ENCODE measurements around the gene ACTG1. TPM values are rescaled to one million over a fixed set of nuclear protein-coding genes. Genes with fewer than 3 reads are reported as not detected.

Gene ACTG1
- total RNA-seq, 1 experiment from 2014 or later = 3,455 TPM

DNA sequence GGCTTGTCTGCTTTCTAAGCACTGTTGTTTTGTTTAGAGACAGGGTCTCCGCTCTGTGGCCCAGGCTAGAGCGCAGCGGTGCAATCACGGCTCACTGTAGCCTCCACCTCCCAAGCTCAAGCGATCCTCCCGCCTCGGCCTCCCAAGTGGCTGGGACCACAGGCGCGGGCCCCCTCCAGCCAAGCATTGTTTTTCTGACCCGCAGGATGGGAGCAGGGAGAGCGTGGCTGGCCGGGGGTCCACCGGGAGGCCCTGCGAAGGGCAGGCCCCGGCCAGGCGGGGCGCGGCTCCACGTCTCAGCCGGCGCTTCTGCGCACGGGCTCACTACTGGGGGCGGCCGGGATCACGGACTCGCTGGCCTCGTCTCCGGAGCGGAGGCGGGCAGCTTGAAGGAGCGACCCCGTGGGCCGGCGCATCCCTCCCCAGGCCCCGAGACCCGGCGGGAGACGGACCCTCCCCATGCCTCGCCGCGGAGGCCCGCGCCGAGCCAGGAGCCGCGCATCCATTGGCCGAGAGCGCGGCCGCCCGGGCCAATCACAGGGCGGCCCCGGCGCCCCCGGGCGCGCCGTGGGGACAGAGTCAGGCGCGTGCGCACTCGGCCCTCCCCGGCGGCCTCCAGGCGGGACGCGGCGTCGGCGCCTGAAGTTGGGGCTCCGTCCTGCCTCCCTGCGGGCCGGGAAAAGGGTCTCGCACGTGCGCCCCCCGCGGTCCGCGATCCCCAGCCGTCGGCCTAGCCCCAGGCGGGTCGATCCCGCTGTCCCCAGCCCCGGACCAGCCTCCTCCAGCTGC, 24.9 kb downstream of the ACTG1 start (continued):
- TF ChIP-seq, protein P1, sequence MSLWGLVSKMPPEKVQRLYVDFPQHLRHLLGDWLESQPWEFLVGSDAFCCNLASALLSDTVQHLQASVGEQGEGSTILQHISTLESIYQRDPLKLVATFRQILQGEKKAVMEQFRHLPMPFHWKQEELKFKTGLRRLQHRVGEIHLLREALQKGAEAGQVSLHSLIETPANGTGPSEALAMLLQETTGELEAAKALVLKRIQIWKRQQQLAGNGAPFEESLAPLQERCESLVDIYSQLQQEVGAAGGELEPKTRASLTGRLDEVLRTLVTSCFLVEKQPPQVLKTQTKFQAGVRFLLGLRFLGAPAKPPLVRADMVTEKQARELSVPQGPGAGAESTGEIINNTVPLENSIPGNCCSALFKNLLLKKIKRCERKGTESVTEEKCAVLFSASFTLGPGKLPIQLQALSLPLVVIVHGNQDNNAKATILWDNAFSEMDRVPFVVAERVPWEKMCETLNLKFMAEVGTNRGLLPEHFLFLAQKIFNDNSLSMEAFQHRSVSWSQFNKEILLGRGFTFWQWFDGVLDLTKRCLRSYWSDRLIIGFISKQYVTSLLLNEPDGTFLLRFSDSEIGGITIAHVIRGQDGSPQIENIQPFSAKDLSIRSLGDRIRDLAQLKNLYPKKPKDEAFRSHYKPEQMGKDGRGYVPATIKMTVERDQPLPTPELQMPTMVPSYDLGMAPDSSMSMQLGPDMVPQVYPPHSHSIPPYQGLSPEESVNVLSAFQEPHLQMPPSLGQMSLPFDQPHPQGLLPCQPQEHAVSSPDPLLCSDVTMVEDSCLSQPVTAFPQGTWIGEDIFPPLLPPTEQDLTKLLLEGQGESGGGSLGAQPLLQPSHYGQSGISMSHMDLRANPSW (CRISPR knock-in tag; conservative IDR thresholded peaks at IDR 0.05; ENCODE audit: low read depth) = no peak
- TF ChIP-seq, protein P2, sequence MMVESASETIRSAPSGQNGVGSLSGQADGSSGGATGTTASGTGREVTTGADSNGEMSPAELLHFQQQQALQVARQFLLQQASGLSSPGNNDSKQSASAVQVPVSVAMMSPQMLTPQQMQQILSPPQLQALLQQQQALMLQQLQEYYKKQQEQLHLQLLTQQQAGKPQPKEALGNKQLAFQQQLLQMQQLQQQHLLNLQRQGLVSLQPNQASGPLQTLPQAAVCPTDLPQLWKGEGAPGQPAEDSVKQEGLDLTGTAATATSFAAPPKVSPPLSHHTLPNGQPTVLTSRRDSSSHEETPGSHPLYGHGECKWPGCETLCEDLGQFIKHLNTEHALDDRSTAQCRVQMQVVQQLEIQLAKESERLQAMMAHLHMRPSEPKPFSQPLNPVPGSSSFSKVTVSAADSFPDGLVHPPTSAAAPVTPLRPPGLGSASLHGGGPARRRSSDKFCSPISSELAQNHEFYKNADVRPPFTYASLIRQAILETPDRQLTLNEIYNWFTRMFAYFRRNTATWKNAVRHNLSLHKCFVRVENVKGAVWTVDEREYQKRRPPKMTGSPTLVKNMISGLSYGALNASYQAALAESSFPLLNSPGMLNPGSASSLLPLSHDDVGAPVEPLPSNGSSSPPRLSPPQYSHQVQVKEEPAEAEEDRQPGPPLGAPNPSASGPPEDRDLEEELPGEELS (CRISPR knock-in tag; IDR thresholded peaks at IDR 0.05) = peak; percentile 78; the same call in 1 of the 2 replicates
- TF ChIP-seq, protein P3, sequence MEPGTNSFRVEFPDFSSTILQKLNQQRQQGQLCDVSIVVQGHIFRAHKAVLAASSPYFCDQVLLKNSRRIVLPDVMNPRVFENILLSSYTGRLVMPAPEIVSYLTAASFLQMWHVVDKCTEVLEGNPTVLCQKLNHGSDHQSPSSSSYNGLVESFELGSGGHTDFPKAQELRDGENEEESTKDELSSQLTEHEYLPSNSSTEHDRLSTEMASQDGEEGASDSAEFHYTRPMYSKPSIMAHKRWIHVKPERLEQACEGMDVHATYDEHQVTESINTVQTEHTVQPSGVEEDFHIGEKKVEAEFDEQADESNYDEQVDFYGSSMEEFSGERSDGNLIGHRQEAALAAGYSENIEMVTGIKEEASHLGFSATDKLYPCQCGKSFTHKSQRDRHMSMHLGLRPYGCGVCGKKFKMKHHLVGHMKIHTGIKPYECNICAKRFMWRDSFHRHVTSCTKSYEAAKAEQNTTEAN (CRISPR knock-in tag; IDR thresholded peaks at IDR 0.05) = no peak
- TF ChIP-seq, protein P4, sequence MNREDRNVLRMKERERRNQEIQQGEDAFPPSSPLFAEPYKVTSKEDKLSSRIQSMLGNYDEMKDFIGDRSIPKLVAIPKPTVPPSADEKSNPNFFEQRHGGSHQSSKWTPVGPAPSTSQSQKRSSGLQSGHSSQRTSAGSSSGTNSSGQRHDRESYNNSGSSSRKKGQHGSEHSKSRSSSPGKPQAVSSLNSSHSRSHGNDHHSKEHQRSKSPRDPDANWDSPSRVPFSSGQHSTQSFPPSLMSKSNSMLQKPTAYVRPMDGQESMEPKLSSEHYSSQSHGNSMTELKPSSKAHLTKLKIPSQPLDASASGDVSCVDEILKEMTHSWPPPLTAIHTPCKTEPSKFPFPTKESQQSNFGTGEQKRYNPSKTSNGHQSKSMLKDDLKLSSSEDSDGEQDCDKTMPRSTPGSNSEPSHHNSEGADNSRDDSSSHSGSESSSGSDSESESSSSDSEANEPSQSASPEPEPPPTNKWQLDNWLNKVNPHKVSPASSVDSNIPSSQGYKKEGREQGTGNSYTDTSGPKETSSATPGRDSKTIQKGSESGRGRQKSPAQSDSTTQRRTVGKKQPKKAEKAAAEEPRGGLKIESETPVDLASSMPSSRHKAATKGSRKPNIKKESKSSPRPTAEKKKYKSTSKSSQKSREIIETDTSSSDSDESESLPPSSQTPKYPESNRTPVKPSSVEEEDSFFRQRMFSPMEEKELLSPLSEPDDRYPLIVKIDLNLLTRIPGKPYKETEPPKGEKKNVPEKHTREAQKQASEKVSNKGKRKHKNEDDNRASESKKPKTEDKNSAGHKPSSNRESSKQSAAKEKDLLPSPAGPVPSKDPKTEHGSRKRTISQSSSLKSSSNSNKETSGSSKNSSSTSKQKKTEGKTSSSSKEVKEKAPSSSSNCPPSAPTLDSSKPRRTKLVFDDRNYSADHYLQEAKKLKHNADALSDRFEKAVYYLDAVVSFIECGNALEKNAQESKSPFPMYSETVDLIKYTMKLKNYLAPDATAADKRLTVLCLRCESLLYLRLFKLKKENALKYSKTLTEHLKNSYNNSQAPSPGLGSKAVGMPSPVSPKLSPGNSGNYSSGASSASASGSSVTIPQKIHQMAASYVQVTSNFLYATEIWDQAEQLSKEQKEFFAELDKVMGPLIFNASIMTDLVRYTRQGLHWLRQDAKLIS (CRISPR knock-in tag; IDR thresholded peaks at IDR 0.05; ENCODE audit: borderline replicate concordance) = no peak
- TF ChIP-seq ZNF423 (CRISPR knock-in tag; IDR thresholded peaks at IDR 0.05) = no peak
- no peak for TF ChIP-seq EMX1 (CRISPR knock-in tag; IDR thresholded peaks at IDR 0.05)
- TF ChIP-seq NFE2L1 (CRISPR knock-in tag; IDR thresholded peaks at IDR 0.05) = peak; percentile 66; the same call in 1 of the 2 replicates
- TF ChIP-seq, protein P5, sequence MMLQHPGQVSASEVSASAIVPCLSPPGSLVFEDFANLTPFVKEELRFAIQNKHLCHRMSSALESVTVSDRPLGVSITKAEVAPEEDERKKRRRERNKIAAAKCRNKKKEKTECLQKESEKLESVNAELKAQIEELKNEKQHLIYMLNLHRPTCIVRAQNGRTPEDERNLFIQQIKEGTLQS (CRISPR knock-in tag; conservative IDR thresholded peaks at IDR 0.05) = no peak
- TF ChIP-seq, protein P6, sequence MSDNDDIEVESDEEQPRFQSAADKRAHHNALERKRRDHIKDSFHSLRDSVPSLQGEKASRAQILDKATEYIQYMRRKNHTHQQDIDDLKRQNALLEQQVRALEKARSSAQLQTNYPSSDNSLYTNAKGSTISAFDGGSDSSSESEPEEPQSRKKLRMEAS (CRISPR knock-in tag; IDR thresholded peaks at IDR 0.05) = peak; percentile 83; the same call in 1 of the 2 replicates
- TF ChIP-seq OVOL2 (CRISPR knock-in tag; IDR thresholded peaks at IDR 0.05; ENCODE audit: borderline replicate concordance) = no peak
- peak; percentile 80 for TF ChIP-seq ETV6 (CRISPR knock-in tag; IDR thresholded peaks at IDR 0.05)
- TF ChIP-seq, protein P7, sequence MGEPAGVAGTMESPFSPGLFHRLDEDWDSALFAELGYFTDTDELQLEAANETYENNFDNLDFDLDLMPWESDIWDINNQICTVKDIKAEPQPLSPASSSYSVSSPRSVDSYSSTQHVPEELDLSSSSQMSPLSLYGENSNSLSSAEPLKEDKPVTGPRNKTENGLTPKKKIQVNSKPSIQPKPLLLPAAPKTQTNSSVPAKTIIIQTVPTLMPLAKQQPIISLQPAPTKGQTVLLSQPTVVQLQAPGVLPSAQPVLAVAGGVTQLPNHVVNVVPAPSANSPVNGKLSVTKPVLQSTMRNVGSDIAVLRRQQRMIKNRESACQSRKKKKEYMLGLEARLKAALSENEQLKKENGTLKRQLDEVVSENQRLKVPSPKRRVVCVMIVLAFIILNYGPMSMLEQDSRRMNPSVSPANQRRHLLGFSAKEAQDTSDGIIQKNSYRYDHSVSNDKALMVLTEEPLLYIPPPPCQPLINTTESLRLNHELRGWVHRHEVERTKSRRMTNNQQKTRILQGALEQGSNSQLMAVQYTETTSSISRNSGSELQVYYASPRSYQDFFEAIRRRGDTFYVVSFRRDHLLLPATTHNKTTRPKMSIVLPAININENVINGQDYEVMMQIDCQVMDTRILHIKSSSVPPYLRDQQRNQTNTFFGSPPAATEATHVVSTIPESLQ (CRISPR knock-in tag; IDR thresholded peaks at IDR 0.05) = no peak
- TF ChIP-seq GTF2I (CRISPR knock-in tag; conservative IDR thresholded peaks at IDR 0.05) = 0 out of 2 replicates have a peak, but pooled peaks have one; percentile 35
- TF ChIP-seq ESRRA (CRISPR knock-in tag; IDR thresholded peaks at IDR 0.05; ENCODE audit: borderline replicate concordance) = 0 out of 2 replicates have a peak, but pooled peaks have one; percentile 43
- TF ChIP-seq, protein P8, sequence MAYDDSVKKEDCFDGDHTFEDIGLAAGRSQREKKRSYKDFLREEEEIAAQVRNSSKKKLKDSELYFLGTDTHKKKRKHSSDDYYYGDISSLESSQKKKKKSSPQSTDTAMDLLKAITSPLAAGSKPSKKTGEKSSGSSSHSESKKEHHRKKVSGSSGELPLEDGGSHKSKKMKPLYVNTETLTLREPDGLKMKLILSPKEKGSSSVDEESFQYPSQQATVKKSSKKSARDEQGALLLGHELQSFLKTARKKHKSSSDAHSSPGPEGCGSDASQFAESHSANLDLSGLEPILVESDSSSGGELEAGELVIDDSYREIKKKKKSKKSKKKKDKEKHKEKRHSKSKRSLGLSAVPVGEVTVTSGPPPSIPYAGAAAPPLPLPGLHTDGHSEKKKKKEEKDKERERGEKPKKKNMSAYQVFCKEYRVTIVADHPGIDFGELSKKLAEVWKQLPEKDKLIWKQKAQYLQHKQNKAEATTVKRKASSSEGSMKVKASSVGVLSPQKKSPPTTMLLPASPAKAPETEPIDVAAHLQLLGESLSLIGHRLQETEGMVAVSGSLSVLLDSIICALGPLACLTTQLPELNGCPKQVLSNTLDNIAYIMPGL (CRISPR knock-in tag; IDR thresholded peaks at IDR 0.05) = no peak
- 0 out of 2 replicates have a peak, but pooled peaks have one; percentile 32 for TF ChIP-seq SP1 (CRISPR knock-in tag; conservative IDR thresholded peaks at IDR 0.05)
- TF ChIP-seq, protein P9, sequence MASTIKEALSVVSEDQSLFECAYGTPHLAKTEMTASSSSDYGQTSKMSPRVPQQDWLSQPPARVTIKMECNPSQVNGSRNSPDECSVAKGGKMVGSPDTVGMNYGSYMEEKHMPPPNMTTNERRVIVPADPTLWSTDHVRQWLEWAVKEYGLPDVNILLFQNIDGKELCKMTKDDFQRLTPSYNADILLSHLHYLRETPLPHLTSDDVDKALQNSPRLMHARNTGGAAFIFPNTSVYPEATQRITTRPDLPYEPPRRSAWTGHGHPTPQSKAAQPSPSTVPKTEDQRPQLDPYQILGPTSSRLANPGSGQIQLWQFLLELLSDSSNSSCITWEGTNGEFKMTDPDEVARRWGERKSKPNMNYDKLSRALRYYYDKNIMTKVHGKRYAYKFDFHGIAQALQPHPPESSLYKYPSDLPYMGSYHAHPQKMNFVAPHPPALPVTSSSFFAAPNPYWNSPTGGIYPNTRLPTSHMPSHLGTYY (CRISPR knock-in tag; IDR thresholded peaks at IDR 0.05) = no peak
- peak; percentile 73 for TF ChIP-seq FOXP1 (CRISPR knock-in tag; IDR thresholded peaks at IDR 0.05; ENCODE audit: borderline replicate concordance)
- 0 out of 2 replicates have a peak, but pooled peaks have one; percentile 24 for TF ChIP-seq ZNF138 (CRISPR knock-in tag; conservative IDR thresholded peaks at IDR 0.05)
- TF ChIP-seq, protein P10, sequence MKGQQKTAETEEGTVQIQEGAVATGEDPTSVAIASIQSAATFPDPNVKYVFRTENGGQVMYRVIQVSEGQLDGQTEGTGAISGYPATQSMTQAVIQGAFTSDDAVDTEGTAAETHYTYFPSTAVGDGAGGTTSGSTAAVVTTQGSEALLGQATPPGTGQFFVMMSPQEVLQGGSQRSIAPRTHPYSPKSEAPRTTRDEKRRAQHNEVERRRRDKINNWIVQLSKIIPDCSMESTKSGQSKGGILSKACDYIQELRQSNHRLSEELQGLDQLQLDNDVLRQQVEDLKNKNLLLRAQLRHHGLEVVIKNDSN (CRISPR knock-in tag; IDR thresholded peaks at IDR 0.05) = no peak

Measured in WTC11 (cell line).